ENCODE data around the gene ATP6V1G3.
"Not testable (repeated sequence)": the region's sequence is repeated elsewhere in the genome, so short reads cannot be mapped to it uniquely, and the experiment has no call there.

Gene ATP6V1G3

DNA sequence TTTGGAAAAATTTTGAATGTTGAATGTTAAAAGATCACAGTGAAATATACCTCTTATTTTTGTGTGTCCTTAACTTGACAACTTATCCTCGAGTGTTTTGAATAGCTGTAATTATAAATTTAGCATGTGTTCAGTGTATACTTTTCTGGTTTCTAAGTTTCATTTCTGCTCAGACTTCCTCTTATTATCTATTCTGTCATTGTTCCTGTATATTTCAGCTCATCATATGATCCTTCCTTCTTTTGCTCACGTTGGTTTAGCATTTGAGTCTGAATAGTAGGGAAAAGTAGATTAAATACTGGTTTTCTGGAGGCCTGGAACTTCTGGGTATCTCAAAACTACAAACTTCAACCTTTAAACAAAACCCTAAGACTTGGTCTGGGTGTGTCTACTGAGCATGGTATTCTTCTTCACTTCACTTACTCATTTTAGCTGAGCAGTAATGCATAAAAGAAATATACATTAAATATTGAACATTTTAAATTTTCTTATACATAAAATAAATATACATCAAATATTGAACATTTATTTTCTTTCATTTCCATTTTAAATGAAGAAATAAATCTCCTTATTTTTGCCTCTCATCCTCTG lies 3.3 kb upstream of the ATP6V1G3 start:
- DNase-seq (ENCODE audit: low spot score): no peak
- no peak for FAIRE-seq

GRCh38 chr1:198542632-198543031 lies 2.2 kb upstream of the ATP6V1G3 start:
- FAIRE-seq: no peak
- DNase-seq (ENCODE audit: low spot score): no peak

GRCh38 chr1:198541737-198542136 lies 1.3 kb upstream of the ATP6V1G3 start:
- no peak for DNase-seq (ENCODE audit: low spot score)
- no peak for FAIRE-seq

DNA sequence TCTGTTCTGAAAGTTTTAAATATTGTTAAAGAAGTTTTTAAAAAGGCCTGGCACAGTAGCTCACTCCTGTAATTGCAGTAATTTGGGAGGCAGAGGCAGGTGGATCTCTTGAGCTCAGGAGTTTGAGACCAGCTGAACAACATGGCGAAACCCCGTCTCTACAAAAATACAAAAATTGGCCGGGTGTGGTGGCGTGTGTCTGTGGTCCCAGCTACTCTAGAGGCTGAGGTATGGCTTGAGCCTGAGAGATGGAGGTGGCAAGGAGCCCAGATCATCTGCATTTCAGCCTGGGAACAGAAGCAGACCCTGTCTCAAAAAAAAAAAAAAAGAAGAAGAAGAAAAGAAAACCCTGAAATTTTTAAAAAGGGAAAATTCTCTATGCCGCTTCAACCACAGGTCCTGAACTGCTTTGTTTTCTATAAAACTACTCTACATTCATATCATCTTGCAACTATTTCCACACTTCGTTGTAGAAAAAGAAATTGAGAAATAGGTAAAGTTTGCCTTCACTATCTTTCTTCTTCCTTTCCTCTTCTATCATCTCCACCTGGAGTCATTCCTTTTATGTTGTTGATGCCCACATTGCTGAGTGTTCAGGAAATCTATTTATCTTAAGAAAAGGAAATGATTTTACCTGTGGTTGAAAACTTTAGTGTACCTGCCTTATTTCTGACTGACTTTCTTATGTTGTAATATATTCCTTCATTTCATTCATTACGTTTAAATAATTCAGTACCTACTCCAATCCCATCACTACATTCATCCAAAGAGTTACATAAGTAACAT lies 1.7 kb downstream of the ATP6V1G3 start:
- DNase-seq (ENCODE audit: low spot score) (no peak), FAIRE-seq (no peak)

- FAIRE-seq (no peak), DNase-seq (ENCODE audit: low spot score) (no peak)
Observed at GRCh38 chr1:198535631-198536030, 4.8 kb downstream of the ATP6V1G3 start.

DNA sequence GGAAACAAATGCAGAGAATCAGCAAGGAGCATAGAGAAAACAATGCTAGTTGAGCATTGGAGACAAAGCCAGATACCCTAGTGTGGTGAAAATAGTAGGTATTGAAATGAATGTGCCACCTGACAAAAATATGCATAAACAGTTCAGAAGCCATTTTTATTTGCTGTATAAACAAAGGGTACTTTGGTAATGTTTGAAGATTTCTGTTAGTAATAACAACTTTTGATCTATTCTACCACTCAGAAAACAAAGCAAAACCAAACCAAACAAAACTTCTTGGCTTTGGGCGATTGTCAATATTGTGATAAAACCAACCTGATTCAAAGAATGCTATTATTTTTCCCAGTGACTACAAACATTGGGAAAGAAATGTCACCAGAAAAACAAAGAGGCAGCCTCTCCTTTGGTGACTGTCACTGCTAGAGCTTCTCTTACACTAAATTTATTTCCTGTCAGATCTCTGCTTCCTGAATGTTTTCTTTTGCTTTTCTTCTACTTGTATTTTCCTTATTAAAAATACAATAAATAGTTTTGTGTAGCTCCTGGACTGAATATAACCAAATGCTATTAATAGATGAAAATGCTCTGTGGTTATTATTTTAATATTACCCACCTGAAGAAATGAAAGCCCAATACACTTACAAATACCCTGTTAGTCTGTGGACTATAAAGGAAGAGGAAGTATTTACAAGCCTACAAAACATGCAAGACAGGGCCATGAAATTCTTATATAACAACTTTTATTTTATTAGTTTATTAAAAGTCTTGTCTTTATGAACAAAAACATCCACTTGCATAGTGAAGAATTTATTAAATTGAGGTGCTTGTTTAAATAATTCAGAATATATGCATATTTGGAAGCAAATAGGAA lies 5.7 kb downstream of the ATP6V1G3 start:
- no peak for FAIRE-seq
- no peak for DNase-seq (ENCODE audit: low spot score)

GRCh38 chr1:198531891-198532290 lies 8.6 kb downstream of the ATP6V1G3 start:
- no peak for FAIRE-seq

DNA sequence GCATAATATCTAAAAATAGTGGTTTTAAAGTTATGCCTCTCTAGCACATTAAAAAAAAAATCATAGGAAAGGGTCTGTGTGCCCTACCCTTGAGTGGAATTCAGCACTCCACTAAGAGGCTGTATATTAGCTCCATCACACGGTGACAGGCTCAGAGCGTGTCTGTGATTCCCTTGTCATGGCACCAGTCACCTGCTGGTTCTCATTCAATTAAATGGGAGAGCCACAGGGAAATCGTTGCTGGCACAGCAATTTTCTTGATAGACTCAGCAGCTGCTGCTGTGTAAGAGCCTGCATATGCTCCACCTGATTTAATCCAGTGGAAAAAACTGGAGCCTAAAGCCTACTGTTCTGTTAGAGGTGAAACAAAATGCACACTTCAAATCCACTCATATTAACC lies 9.5 kb downstream of the ATP6V1G3 start:
- no peak for FAIRE-seq
- no peak for DNase-seq (ENCODE audit: low spot score)

More at GRCh38 chr1:198531891-198532290, 8.6 kb downstream of the ATP6V1G3 start:
- no peak for DNase-seq (ENCODE audit: low spot score)

DNA sequence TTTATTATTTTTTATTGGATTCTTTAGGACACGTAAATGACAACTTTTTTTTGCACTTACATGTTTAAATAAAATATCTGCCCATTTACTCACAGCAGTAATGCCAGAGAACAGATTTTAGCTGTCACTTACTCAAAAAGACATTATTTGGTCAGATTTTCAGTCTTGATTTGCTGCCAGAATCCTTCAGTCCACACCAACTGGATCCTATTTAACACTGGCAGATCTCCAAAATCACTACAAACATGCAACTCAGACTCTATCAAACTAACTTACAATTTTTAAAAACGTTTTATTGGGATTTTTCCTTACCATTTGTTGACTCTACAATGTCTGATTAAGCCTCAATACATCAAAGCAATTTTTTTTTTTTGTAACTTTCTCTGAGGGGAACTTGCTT lies 11.1 kb downstream of the ATP6V1G3 start:
- FAIRE-seq: no peak
- DNase-seq (ENCODE audit: low spot score): peak; percentile 5

DNA sequence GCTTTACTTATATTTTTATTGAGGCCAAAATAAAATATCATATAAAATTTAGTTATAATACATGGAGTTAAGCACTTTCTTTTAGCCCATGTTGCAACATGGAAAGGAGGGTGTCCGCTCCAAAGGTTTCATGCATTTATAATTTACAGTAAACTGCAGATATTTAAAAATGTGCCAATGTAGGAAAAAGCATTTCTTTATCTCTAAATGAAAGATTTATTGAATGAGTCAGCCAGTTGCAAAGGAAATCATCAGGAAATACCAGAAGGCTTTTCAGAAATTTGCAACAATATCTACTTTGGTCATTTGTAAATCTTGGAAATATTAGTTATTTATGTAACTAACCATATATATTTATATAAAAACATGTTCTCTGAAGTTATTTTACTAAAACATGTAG lies 12.1 kb downstream of the ATP6V1G3 start:
- no peak for DNase-seq (ENCODE audit: low spot score)
- FAIRE-seq: no peak

- DNase-seq (ENCODE audit: low spot score): no peak
- no peak for FAIRE-seq
Observed at GRCh38 chr1:198524556-198524955, 15.9 kb downstream of the ATP6V1G3 start.

DNA sequence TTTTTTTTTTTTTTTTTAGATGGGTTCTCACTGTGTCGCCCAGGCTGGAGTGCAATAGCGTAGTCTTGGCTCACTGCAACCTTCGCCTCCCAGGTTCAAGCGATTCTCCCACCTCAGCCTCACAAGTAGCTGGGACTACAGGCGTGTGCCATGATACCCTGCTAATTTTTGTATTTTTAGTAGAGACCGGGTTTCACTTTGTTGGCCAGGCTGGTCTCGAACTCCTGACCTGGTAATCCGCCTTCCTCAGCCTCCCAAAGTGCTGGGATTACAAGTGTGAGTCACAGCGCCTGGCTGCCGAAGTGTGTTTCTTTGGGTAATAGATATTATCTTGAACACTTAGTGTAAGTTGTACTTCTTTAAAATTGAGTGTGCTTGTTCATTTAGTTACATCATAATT lies 16.4 kb downstream of the ATP6V1G3 start:
- not testable (repeated sequence) for DNase-seq (ENCODE audit: low spot score); FAIRE-seq

- FAIRE-seq (no peak), DNase-seq (ENCODE audit: low spot score) (no peak)
Observed at GRCh38 chr1:198523182-198523950, 17.1 kb downstream of the ATP6V1G3 start.

GRCh38 chr1:198520524-198521254 lies 19.8 kb downstream of the ATP6V1G3 start:
- no peak for DNase-seq (ENCODE audit: low spot score)
- FAIRE-seq: no peak

GRCh38 chr1:198519639-198520501 lies 20.6 kb downstream of the ATP6V1G3 start:
- FAIRE-seq: no peak
- no peak for DNase-seq (ENCODE audit: low spot score)

DNA sequence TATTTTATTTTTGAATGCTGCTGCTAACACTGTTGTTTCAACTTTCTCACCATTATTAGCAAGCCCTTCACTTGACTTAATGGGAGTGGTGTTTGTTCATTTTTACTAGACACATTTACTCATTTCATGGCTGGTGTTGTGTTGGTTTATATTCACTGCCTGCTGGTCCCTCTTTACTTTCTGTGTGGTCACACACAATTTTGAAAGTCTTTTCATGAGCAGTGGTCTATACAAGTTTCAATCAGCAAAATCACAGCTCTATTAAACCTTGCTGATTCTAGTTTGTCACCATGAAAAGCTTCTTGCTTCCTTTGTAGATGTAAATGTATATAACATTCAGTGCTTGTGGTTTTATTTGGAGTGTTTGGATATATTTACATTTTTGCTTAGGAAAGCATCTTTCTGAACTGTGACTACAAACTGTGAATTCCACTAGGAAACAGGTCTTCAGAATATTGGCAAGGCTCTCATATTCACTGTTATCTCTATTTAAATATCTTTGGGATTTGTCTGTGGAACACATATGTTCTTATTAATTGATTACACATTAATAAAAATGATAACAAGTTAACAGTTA lies 22.8 kb downstream of the ATP6V1G3 start:
- DNase-seq (ENCODE audit: low spot score) (no peak), FAIRE-seq (no peak)

- no peak for FAIRE-seq
- no peak for DNase-seq (ENCODE audit: low spot score)
Observed at GRCh38 chr1:198500096-198500495, 40.4 kb downstream of the ATP6V1G3 start.

DNA sequence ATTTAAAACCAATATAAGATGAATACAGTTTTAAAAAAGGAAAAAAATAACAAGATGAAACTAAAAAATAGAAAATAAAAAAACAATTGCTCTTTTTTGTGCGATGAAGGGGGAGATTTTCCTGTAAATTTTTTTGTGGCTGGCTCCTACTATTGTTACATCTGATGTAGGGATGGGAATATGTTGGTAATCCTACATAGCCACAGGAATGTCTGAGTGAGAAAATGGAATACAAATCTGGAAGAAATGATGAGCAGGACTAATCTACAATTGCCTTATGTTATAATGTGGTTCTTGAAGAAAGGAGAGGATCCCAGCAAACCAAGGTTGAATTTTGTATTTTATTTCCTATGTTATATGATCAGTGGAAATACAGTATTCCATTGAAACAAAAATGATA lies 40.9 kb downstream of the ATP6V1G3 start:
- FAIRE-seq: no peak
- no peak for DNase-seq (ENCODE audit: low spot score)

DNA sequence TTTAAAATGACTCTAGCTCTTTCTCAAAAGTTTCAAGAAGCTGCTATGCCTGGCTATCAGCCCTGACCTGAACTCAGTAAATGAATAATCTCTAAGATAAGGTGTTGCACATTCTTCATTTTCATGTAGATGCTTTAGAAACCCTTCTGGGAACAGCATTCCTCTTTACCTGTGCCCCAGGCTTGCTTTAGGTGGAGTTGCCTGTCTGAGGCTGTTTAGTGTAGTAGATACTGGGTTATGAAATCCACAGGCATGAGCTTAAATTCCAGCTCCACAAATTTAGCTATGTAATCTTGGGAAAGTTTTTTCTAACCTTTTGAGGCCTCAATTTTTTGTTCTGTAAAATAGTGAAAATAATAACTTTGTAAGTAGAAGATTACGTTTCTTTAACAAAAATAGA lies 41.6 kb downstream of the ATP6V1G3 start:
- DNase-seq (ENCODE audit: low spot score): no peak
- FAIRE-seq: no peak

GRCh38 chr1:198498103-198498385 lies 42.4 kb downstream of the ATP6V1G3 start:
- DNase-seq (ENCODE audit: low spot score): no peak
- no peak for FAIRE-seq

All from urothelium cell line (cell line).